ENCODE measurements around the gene SMYD3.

SMYD3 gene

DNA sequence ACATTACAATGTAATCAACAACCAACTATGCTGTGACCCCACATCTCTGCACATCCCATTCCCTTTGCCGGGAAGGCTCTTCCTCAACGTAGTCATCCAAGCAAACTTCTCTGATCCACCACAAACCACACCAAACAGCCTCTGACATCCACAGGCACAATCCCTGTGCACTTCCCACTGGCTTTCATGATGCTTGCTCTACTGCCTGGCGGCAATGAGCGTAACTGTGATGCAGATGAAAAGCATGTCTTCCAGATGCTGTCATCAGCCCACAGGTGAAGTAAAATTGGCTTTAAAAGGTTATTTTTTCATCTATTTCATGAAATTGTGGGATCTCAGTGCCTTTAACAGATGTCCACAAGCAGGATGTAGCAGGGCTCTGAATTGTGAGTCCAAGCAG lies 635.2 kb downstream of the SMYD3 start:
- no peak for DNase-seq (ENCODE audit: low spot score)

DNA sequence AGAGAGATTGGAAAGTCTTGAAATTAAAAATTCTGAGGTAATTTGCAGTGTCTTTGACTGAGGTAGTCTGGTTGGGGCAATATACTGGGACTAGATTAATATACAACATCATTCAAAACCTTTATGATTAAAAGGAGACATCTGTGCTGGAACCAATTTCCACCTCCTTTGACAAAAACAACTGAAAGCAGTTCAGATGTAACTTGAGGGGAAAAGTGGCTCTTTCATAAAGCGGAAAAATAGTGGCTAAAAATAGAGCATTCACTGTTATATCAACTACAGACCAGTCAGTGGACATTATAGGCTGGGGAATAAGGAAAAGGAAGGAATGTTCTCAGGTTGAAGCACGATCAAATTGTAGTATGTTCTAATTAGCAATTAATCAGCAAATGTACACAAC lies 635.9 kb downstream of the SMYD3 start:
- no peak for DNase-seq (ENCODE audit: low spot score)

DNA sequence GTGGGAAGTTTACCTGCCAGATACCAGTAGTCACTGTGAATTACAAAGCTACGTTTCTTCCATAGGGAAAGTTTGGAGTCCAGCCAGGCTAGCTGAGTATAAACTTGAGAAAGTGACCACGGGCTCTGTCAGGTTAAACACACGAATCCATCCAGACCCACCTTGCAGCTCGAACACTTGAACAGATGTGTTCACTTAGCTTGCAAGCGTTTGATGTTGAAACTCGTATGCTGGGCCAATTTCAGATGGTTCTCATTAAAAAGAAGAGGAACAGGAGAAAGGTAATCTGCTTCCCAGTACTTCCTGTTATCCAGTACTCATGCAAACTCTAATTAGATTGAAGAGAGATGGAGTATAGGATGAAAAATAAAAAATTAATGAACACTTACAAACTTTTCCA lies 636.4 kb downstream of the SMYD3 start:
- DNase-seq (ENCODE audit: low spot score) = no peak

DNA sequence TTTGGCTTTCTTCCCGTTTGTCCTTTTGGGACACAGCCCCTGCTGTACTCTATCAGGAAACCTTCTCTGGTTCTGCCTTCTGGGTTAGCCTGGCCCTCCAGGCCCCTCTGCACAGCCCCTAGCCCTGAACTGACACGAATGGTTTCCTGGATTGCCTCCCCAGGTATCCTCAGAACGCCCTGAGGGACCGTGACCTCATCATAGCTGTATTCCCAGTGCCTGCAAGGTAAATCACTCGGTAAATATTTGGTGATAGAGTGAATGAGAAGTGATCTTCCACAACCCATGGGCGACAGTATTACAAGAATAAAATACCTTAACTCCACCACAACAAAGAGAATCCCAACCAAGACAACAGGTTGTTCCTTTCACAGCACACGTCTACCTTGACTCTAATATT lies 637.2 kb downstream of the SMYD3 start:
- no peak for DNase-seq (ENCODE audit: low spot score)

DNA sequence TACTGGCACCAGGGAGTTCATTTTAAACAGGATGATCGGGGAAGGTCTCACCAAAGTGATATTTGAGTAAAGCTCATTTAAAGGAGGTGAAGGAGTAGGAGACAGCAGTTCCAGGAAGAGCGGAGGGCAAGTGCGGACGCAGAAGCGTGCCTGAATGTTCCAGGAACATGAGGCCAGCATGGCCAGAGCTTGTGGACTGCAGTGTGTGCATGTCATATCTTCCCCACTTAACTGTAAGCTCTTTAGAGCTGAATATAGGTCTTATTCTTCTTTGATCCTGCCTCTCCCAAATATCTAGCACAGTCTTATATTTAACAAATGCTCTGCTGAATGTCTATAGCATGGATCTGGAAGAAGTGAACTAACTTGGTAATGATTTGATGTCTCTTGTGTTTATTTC lies 639.3 kb downstream of the SMYD3 start:
- no peak for DNase-seq (ENCODE audit: low spot score)

DNA sequence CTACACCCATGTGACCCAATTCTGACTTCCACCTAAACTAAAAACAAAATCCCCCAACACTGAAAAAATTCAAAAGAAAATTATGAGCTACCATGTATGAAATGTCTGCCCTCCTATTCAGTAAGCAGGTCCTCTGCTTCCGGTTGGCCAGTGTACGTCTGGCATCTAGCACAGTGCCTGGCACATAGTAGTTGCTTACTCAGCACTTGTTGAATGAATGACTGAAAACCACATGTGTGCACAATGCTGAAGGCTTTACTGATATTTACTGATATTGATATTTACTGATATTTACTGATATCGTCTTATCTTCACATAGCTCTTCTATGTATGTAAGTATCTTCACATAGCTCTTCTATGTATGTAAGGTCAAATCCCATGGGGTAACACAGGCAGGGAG lies 642.2 kb downstream of the SMYD3 start:
- no peak for DNase-seq (ENCODE audit: low spot score)

DNA sequence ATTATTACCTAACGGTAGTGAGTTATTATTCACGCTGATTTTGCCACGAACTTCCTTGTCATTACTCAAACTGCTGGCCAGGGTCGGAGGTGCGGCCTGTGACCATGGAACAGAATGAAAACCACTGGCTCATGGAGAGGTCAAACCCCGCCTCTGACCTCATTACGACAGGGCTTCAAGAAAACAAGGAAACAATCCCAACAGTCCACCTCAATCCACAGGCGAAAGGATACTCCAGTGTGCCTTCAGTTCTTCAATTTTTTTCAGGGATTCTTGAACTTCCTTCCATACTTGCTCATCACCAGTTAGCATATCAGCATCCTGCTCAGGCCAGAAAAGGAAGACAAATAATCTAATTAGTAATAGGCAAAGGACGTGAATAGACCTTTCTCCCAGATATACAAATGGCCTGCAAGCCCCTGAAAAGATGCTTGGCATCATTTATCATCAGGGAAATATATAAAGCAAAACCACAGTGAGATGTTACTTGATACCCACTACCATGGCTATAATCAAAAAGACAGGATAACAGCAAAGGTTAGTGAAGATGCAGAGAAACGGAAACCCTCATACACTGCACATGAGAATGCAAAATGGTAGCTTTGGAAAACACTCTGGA lies 643.4 kb downstream of the SMYD3 start:
- DNase-seq (ENCODE audit: low spot score) = no peak

DNA sequence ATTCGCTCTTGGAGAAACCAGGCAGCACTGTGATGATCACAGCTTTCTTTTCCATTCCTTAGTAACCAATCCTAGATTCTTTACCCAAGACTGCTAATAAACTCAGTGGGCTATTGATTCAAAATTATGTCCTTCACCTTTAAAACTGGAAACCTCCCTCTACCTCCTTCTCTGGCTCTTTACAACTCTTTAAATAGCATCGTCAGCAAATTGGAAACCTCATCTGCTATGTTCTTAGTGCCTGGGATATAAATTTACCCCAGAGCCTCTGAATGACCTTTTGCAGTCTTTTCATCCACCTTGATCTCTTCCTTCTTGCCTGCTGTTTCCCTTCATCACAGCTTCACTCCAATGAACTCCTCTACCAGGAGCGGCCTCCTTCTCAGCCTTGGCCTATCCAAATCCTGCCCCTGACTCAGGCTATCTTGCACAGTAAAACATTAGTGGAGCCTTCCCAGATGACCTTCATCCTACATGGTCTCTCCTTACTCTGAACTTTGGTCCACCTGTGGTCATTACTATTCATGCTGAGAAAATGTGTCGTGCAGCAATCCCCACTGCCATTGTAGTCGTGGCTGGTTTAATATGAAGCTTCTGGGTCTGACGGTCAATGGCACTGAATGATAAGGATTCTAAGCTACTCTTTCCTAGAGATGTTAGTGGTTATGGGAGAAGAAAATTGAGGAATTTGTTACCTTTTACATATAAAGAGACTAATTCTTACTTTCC lies 644.1 kb downstream of the SMYD3 start:
- no peak for DNase-seq (ENCODE audit: low spot score)

DNA sequence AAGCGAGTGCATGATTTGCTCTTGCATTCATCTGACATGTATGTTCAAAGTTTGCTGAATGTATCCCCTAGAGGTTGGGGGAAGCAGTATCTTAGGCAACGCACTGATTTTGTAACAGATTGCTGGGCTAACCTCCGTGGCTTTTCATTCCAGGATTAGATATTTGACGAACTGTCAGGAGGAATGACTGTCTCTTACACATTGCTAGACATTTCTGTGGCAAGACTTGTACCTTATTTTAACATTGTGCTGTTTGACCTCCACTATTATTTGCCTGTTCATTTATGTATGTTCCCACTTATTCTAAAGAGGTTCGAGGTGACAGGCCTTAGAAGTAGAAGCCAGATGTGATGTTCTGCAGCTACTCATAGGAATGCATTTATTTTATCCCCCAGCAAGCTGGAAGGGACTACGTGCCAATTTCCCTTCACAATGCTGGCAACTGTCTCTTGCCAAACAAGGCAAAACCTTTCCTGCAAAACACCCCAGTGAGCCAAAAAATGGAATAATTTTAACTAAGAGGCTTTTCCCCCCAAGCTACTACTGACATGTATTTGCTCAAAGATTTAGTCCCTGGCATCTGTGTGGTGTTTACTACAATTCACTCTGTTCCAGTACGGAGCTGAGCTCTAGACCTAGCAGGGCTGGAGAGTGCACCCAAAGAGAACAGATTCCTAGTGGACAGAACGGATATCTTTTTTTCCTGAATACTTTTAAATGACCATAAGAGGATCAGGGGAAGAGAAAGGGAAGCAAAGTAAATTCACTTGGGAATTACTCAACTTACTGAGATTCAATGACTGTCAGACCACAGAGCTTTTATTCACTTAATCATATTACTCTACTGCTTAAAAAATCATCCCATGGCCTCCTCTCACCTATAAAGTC lies 646.2 kb downstream of the SMYD3 start:
- no peak for DNase-seq (ENCODE audit: low spot score)

DNA sequence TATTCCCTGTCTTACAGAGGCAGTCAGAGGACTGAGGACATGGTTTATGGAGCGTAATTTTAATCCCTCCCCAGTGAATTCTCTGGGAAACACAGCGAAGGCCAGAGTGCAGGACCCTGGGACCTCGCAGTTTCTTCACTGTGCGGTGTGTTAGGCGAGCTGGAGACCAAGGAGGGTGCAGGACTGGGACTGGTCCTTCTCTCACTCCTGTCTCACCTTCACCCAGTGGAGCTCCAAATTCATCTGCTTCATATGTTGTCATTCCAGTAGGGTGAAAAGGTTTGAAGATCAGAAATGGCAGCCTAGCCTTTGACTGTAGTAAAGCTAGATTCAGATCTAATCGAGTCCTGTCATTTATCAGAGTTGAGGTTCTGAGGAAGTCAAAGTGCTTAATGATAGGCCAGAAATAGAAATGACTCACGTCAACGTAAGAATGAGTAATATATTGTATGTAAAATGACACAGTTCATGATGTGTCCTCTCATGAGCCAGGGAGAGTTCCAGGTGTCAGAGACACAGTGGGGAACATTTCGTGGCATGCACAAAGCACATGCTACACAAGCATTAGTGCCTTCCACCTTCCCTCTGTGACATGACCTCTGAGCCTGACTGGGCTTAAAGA lies 647.5 kb downstream of the SMYD3 start:
- no peak for DNase-seq (ENCODE audit: low spot score)

DNA sequence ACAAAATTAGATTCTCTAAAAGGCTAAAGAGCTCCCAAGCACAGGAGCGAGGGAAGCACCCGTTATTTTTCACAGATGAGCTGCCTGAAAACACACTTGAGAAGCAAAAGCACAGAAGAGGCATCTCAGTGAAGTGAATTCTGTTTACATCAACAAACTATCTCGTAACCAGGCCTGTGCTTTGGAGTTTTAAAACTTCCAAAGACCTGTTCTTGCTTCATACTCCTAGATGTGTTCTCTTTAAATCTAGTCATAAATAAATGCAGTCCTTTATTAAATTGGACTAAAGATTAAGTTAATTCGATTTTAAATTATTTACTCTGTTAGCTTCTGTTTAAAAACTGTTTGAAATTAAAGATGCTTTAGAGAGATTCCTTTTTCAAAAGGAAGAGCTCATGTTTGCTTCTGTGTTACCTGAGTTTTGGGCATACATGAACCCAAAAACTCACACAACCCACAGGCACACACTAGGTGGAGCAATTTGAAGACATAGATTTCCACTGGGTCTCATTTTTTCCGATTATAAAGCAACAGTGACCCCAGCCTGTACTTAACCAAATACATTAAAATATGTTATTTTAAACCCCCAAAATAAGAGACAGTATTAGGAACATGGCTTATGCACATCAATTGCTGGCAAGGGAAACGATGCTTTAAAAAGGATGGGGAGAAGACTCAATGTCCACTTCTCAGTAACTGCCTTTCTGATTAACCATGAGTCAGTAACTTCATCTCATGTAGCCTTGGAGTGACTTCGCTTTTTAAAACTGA lies 648.2 kb downstream of the SMYD3 start:
- DNase-seq (ENCODE audit: low spot score) = no peak

DNA sequence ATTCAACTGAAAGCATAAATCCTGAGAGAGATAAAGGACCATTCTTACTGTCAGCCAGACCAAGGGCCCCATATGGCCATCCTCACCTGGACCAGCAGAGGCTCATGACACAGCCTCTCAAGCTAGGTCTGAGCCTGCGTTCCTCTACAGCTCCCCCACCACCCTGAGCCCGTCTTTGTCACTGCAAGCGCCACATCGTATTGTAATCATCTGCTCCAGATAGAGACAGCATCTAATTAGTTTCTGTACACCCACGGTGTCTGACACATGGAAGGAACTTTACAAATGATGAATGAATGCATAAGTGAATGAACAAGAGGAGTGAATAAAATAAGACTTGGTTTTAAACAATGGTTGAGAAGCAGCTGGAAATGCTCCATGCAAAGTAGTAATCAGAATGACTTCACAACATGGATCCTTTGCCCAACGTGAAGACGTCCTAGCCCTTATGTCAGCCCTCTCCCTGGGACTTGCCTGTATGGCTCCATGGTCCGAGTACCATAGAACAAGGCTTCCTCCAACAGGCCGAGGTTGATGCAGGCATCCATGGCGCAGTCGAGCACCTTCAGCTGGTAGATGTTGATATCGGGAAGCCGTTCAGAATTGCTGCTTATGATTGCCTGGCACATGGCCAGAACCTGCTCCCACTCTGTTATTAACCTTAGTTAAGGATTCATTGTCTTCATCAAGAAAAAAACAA lies 648.9 kb downstream of the SMYD3 start:
- no peak for DNase-seq (ENCODE audit: low spot score)

DNA sequence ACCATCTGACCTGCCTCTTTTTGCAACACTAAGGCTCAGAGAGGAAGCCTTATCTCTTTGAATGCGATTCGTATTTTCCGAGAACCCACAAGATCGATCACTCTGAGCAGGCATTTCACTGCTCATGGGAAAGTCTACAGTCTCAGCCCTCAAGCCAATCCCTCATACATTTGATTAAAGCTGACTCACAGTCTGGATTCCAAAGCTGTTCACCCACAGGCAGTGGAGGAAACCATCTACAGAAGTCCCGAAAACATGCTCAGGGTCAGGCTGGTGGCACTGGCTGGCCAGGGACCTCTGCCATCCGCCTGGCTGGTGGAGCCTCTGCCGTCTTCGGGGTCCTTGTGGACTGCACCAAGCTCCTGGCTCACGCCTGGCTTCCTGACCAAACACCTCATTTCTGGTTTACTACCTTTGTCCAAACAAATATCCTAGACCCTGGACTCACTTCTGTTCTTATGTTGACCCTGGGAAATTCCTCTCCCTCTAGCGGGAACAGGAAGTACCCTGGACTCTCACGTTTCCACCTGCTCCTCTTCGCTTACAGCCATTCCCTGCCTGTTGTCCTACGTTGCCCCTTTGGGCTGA lies 650.0 kb downstream of the SMYD3 start:
- DNase-seq (ENCODE audit: low spot score) = no peak

DNA sequence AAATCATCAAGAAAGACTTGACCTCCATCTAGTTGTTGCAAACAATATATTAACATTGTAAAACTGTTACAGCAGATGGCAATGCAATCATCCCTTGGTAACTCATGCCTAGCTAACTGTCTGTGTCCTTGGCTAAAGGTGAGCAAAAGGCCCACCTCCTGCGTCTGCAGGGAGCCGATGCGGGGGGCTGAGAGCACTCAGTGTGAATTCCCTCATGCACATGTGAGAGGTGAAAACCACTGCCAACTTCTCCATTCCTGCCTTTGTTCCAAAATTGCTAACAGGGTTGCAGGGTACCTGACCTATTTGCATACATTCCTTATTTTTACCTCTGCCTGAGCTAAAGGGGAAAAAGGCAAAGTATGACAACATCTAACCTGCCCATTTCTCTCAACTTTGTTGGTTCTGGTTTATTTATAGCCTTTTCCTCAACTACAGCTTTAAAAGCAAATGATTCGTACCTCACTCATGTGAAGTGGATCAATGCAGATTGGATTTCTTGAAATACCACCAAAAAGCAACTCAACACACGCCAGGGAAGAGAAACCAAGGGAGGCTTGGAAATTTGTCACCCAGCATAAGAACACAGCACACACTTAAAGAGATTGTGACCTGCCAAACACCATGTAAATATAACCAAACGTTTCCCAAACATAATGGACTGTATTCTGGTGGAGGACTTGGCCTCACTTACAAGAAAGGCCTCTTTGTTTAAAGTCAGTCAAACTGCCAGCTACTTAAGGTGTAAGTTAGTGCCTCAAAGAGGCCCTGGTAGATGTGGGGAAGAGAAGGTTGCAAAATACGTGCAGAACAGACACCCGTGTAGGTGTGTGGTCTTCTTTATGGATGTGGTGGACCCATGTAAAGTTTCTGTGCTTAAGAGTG lies 651.0 kb downstream of the SMYD3 start:
- DNase-seq (ENCODE audit: low spot score) = no peak

DNA sequence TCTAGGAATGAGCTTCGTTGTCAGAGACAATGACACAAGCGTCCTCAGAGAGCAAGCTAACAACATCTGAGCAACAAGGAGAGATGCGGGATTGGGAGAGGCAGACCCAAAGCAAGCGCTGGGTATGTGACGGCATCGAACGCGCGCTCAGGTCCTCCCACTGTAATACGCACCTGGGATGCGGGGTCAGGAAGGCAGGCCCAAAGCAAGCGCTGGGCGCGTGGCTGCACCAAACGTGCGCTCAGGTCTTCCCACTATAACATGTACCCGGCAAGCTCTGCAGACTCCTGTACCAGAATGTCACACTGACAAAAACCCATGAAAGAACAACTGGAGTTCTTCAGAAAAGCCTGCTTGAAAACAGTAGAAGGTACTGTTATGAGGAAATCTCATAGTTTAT lies 653.8 kb downstream of the SMYD3 start:
- DNase-seq (ENCODE audit: low spot score) = no peak

DNA sequence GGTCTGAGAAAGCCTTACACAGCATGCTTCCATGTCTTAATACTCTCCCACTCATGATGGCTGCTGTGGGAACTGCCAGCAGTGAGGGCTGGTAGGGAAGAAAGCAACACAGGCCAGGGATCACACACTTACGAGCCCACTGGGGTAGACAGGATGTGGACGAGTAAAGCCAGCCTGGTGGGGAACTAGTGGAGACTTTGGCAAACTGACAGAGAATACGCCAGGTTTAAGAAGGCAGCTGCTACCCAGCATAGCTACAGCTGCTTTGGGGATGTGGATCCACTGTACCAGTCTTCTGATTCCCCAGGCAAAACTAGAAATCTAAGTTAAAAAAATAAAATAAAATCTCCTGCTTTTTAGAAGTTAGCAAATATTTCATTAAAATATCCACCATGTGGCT lies 664.0 kb downstream of the SMYD3 start:
- no peak for DNase-seq (ENCODE audit: low spot score)

DNA sequence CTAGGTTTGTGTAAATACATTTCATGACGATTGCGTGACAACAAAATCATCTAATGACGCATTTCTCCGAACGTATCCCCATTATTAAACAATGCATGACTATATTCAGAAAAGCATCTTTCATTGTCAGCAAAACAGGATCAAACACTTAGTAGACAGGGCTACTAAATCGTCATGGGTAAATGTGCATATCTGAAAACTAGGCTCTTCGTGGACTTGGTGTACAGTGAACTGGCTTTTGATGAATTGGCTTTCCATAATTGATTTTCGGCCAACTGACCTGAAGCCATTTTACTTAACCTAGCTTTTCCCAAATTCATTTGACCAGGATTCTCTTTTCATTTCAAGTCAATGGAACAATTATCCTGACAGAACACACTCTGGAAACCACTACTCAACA lies 665.0 kb downstream of the SMYD3 start:
- no peak for DNase-seq (ENCODE audit: low spot score)

DNA sequence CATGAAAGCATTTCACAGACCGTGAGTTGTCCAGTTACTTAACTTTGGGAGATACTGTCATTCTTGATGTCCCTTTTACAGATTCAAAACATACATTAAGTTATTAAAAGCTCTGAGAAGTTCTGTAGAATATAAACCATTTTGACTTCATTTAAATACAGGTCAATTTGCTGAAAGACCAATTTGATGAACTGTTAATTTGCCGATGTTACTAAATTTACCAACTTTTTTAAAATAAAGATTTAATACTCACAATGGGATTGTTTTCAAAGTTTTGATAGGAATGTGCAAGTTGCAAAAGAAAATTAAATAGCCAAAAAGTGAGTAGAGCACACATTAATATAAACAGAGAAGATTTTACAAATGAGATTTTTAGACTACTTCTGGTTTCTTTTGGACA lies 666.1 kb downstream of the SMYD3 start:
- DNase-seq (ENCODE audit: low spot score) = no peak

DNA sequence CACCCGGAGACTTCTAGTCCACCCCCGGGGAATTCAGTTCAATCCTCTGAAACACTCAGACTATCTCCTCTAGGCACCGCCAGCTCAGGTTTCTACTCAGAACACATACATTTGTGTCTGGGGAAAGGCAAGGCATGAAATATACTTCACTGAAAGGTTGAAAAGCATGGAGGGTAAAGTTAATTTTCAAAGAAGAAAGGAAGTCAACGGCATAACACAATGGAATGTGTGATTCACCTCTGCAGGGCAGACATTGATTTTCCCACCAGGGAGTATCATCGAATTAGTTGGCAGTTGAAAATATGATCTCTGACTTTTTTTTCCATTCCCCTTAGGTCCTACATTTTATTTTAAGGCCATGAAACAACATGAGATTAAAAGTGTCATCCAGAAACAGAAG lies 669.4 kb downstream of the SMYD3 start:
- DNase-seq (ENCODE audit: low spot score) = no peak

DNA sequence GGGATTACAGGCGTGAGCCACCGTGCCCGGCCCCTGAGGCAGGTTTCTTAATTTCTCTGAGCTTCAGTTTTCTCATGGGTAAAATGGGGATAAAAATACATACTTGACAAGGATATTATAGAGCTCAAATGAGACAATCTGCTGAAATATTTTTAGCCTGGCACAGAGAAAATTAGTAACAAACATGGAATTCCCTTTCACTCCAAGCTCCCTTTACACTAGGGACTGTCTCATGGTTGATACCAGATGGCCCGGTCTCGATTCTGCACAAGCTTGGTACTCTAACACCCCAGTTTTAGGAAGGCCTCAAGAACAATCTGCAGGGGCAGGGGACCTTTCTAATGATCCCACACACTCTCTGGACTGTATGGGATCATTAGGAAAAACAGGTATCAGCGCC lies 671.7 kb downstream of the SMYD3 start:
- no peak for DNase-seq (ENCODE audit: low spot score)
